ENCODE data around the gene FRMPD4. TPM values are rescaled to one million over a fixed set of nuclear protein-coding genes. Genes with fewer than 3 reads are reported as not detected.
A peak's percentile ranks its signal among the peaks of the same experiment; 100 is the strongest.

The FRMPD4 gene
- total and polyA plus RNA-seq, 2 donors from 2014 or later = not detected

GRCh38 chrX:12719837-12720236 lies 581.6 kb downstream of the FRMPD4 start:
- Histone ChIP-seq H3K27ac (ENCODE audit: low read depth in 2 of 2, low read length in 2 of 2) (no peak overlapping the region), H3K9me3 (ENCODE audit: control insufficient read depth in 2 of 3, insufficient read depth in 1 of 3, low read length in 3 of 3) (no peaks in the 10 kb centered on the region), H3K36me3 (ENCODE audit: control insufficient read depth in 2 of 3, insufficient read depth in 3 of 3, low read length in 3 of 3) (no peaks in the 10 kb centered on the region), H3K4me3 (ENCODE audit: low read length in 3 of 3) (no peak overlapping the region), H3K9ac (ENCODE audit: low read length in 3 of 3) (no peak overlapping the region), H3K27me3 (ENCODE audit: control insufficient read depth, insufficient read depth, low read length) (no peaks in the 10 kb centered on the region), H3K4me1 (ENCODE audit: control insufficient read depth in 2 of 3, insufficient read depth in 2 of 3, low read depth in 1 of 3, low read length in 3 of 3) (no peaks in the 10 kb centered on the region)
- TF ChIP-seq CTCF (IDR thresholded peaks at IDR 0.05; ENCODE audit: borderline replicate concordance, extremely low read depth, insufficient read depth) = no peak
- FAIRE-seq (no peak), DNase-seq (no peak)
- intact Hi-C loops (cut with DNase I) = no loop called here

GRCh38 chrX:12721042-12721441 lies 582.8 kb downstream of the FRMPD4 start:
- no peak for TF ChIP-seq CTCF (IDR thresholded peaks at IDR 0.05; ENCODE audit: borderline replicate concordance, extremely low read depth, insufficient read depth)
- no peaks in the 10 kb centered on the region for H3K27me3 ChIP-seq (ENCODE audit: control insufficient read depth, insufficient read depth, low read length)
- intact Hi-C loops (cut with DNase I) = no loop called here

GRCh38 chrX:12722314-12722713 lies 584.0 kb downstream of the FRMPD4 start:
- intact Hi-C loops (cut with DNase I) = no loop called here
- H3K4me3 ChIP-seq (ENCODE audit: low read length in 3 of 3) = no peak overlapping the region
- no peaks in the 10 kb centered on the region for H3K4me1 ChIP-seq (ENCODE audit: control insufficient read depth in 2 of 3, insufficient read depth in 2 of 3, low read depth in 1 of 3, low read length in 3 of 3)
- FAIRE-seq = no peak
- H3K9me3 ChIP-seq (ENCODE audit: control insufficient read depth in 2 of 3, insufficient read depth in 1 of 3, low read length in 3 of 3) = no peaks in the 10 kb centered on the region
- no peak overlapping the region for H3K27ac ChIP-seq (ENCODE audit: low read depth in 2 of 2, low read length in 2 of 2)
- H3K27me3 ChIP-seq (ENCODE audit: control insufficient read depth, insufficient read depth, low read length) = no peaks in the 10 kb centered on the region
- H3K9ac ChIP-seq (ENCODE audit: low read length in 3 of 3) = no peak overlapping the region
- TF ChIP-seq CTCF (IDR thresholded peaks at IDR 0.05; ENCODE audit: borderline replicate concordance, extremely low read depth, insufficient read depth) = no peak
- no peak for DNase-seq
- no peaks in the 10 kb centered on the region for H3K36me3 ChIP-seq (ENCODE audit: control insufficient read depth in 2 of 3, insufficient read depth in 3 of 3, low read length in 3 of 3)

More at GRCh38 chrX:12721042-12721441, 582.8 kb downstream of the FRMPD4 start:
- FAIRE-seq (no peak), DNase-seq (peak in 3 of 5 donors; percentile 45 to 50 (median 46))
- H3K27ac ChIP-seq (ENCODE audit: low read depth in 2 of 2, low read length in 2 of 2) = no peak overlapping the region
- no peaks in the 10 kb centered on the region for H3K36me3 ChIP-seq (ENCODE audit: control insufficient read depth in 2 of 3, insufficient read depth in 3 of 3, low read length in 3 of 3)
- H3K9ac ChIP-seq (ENCODE audit: low read length in 3 of 3) = no peak overlapping the region
- H3K9me3 ChIP-seq (ENCODE audit: control insufficient read depth in 2 of 3, insufficient read depth in 1 of 3, low read length in 3 of 3) = no peaks in the 10 kb centered on the region
- H3K4me3 ChIP-seq (ENCODE audit: low read length in 3 of 3) = no peak overlapping the region
- H3K4me1 ChIP-seq (ENCODE audit: control insufficient read depth in 2 of 3, insufficient read depth in 2 of 3, low read depth in 1 of 3, low read length in 3 of 3) = no peaks in the 10 kb centered on the region

- peak in 1 of 5 donors; percentile 0 for DNase-seq
- H3K27ac ChIP-seq (ENCODE audit: low read depth in 2 of 2, low read length in 2 of 2) = no peak overlapping the region
- no peak for TF ChIP-seq CTCF (IDR thresholded peaks at IDR 0.05; ENCODE audit: borderline replicate concordance, extremely low read depth, insufficient read depth)
- no peaks in the 10 kb centered on the region for H3K27me3 ChIP-seq (ENCODE audit: control insufficient read depth, insufficient read depth, low read length)
- intact Hi-C loops (cut with DNase I) = no loop called here
- H3K4me3 ChIP-seq (ENCODE audit: low read length in 3 of 3) = no peak overlapping the region
- no peaks in the 10 kb centered on the region for H3K4me1 ChIP-seq (ENCODE audit: control insufficient read depth in 2 of 3, insufficient read depth in 2 of 3, low read depth in 1 of 3, low read length in 3 of 3)
- no peaks in the 10 kb centered on the region for H3K36me3 ChIP-seq (ENCODE audit: control insufficient read depth in 2 of 3, insufficient read depth in 3 of 3, low read length in 3 of 3)
- H3K9ac ChIP-seq (ENCODE audit: low read length in 3 of 3) = no peak overlapping the region
- H3K9me3 ChIP-seq (ENCODE audit: control insufficient read depth in 2 of 3, insufficient read depth in 1 of 3, low read length in 3 of 3) = no peaks in the 10 kb centered on the region
- FAIRE-seq = no peak
Measured at GRCh38 chrX:12741416-12741815, 603.1 kb downstream of the FRMPD4 start.
